GM18526 (cell line): ENCODE results near the gene CCDC85B.

ENCODE experiments used
- POLR2A ChIP-seq: IDR thresholded peaks from 3 replicates; pipeline ENCODE4 v1.6.1; 2011; ENCODE audit not compliant: insufficient read length; ENCODE audit errors: extremely low read depth

CCDC85B gene

DNA sequence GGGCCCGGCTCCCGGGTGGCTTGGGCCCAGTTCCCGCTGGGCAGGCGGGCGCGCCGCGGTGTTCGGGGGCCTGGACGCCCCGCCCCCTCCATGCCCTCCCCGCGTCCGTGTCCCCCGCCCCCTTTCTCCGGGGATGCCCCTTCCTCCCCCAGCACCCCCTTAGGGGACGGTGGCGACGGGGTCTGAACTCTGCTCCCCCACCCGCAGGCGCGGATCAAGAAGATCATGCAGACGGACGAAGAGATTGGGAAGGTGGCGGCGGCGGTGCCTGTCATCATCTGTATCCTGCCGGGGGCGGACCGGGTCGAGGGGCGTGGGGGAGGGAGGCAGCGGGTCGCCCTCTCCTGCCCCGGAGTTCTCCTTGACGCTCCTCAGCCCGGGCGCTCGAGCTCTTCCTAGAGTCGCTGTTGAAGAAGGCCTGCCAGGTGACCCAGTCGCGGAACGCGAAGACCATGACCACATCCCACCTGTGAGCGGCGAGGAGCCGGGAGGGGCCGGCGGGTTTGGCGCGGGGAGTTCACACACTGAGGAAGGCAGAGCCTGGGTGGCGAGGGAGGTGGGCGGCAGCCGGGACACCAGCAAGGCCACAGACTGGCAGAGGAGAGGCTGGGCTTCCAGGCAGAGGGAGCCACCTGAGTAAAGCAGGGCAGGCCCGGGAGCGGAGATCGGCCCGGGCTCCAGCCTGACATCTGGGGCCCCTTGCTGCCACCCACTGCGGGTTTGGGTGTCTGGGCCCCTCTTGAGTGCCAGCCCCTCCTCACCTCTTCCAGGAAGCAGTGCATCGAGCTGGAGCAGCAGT, 29.3 kb downstream of the CCDC85B start:
- no peak for TF ChIP-seq POLR2A

DNA sequence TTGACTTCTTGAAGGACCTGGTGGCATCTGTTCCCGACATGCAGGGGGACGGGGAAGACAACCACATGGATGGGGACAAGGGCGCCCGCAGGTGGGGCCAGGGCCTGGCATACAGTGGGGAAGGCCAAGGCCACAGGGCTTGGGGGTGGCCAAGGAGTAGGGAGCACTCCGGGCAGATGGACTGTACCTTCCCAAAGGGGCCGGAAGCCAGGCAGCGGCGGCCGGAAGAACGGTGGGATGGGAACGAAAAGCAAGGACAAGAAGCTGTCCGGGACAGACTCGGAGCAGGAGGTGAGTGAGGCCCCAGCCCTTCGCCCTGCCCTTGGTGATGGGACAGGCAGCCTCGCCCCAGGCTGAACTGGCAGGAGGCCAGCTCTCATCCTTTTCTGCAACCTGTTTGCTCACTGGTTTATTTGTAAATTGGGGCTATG, 29.9 kb downstream of the CCDC85B start:
- no peak for TF ChIP-seq POLR2A

DNA sequence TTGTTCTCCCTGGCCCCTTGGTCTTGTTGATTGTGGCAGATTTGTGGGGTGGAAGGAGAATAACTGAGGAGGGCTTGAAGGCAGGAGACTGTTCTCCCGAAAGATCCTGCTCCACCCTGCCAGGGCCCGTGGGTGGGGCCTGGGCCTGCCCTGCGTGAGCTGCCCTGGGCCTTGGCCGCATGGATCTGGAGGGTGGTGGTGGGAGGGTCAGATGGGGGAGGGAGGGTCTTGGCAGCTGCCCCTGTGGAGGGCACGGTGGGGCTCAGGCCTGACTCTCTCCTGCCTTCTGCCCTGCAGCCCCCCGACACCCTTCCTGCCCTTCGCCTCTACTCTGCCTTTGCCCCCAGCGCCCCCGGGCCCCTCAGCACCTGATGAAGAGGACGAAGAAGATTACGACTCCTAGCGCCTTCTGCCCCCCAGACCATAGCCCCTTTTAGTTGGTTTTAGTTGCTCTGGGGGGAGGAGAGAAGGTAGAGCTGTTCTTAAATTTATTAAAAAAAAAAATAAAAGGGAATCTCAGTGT, 30.6 kb downstream of the CCDC85B start:
- no peak for TF ChIP-seq POLR2A

DNA sequence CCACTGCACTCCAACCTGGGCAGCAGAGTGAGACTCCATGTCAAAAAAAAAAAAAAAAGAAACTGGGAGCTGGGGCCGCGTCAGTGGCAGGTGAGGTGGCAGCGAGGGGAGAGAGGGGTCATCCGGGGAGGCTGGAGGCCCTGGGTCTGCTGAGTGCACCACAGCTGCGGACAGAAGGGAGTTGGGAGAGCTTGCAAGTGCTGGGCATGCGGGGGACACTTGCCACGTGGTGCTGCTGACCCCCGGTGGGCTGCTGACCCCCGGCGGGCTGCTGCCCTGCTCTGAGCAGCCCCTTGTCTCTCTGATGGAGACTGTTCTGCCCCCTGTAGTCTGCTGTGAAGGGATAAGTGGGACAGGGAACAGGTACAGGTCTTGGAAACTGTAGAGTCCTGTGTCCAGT, 31.4 kb downstream of the CCDC85B start:
- TF ChIP-seq POLR2A, result no peak

DNA sequence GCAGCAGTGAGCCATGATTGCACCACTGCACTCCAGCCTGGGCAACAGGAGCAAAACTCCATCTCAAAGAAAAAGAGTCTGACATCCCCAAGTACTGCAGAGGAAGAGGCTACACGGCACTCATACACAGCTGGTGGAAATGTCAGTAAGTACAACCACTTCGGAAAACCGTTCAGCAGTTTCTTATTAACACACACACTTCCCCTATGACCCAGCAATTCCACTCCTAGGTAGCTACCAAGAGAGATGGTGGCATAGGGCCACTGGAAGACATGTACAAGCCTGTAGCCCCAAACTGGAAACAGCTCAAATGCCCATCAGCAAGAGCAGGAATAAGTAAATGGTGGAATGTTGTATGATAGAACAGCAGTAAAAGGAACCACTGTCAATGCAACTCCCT, 32.1 kb downstream of the CCDC85B start:
- TF ChIP-seq POLR2A, result no peak

DNA sequence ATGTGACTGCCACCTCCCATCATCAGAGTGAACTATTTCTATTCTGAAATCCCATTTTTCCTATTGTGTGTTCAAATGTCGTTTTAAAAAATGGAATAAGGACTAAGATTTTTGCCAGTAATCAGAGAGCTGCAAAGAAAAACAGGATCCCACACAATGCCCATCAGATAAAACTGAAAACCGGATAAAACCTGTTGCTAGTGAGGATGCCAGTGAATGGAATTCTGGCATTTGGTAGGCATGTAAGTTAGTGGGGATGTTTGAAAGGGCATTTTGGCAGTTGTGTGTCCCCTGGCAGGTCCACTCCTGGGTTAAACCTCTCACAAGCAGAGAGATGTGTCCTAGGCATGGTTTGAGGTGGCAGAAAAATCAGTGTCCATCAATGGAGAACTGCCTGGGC, 34.9 kb downstream of the CCDC85B start:
- TF ChIP-seq POLR2A, result no peak

DNA sequence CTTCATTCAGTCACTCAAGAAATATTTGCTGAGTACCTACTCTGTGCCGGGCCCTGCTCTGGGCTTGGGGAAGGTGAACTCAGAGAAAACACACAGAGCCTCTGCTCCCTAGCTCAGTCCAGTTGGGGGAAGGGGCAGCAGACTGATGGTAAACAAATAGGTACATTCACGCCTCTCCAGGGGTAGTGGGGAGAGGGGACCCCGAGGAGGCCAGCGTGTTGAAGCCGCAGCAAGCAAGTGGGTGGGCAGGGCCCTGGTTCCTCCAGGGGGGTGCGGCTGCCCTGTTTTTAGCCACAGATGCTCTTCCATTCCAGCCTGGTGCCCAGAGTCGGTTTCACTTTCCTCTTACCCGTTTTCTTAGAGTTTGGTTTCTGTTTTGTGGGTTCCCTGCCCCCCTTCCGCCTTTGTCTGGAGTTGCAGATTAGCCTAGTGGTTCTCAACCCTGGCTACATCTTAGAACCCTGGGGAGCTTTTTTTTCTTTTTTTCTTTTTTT, 37.5 kb downstream of the CCDC85B start:
- peak; percentile 51 for TF ChIP-seq POLR2A

DNA sequence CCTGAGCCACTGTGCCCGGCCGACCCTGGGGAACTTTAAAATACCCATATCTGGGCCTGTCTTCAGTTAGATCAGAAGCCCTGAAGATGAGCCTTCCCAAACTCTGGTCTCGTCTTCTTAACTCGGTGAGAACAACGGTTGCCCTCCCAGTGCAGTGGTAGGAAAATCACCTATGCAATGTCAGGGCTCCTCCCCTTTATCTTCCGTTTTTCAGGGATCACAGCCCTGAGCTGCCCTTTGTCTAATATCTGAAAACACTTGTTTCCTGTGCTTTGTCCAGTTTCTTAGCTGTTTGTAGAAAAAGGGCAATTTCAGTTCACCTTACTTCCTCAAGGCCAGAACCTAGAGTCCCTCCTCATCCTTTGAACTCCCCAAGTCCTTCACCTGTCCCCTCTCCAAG, 38.2 kb downstream of the CCDC85B start:
- TF ChIP-seq POLR2A, result no peak

DNA sequence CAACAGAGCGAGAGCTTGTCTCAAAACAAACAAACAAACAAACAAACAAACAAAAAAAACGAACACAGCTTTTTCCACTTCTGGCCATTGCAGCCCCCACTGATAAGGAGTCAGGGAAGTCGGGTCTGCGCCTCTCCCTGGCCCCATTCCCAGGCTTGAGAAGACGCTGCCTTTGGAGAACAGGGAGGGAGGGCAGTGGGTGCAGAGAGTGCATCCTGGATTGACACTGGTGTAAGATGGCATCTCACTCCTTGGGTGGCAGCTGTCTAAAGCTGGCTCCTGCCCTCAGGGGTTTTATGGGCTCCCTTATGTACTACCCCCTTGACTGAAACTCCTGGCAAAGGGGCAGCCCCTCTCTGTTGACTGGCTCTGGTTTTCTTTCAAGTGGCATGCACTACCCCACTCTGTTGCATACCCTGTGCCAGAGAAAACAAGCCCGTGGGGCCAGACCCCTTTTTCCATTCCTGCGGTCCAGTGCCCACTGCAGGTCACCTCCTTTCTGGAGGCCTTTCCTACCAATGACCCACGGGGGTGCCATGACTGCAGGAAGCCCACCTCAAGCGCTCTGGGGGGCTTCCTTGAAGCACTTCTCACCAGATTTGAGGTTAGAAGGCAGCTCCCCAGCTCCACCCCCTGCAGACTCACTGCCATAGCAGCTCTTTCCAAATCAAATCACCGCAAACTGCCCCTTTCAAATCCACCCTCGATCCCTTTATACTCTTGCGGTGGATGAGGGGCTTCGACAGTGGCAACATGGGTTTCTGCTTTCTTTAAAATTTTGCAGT, 41.5 kb downstream of the CCDC85B start:
- TF ChIP-seq POLR2A, result no peak

DNA sequence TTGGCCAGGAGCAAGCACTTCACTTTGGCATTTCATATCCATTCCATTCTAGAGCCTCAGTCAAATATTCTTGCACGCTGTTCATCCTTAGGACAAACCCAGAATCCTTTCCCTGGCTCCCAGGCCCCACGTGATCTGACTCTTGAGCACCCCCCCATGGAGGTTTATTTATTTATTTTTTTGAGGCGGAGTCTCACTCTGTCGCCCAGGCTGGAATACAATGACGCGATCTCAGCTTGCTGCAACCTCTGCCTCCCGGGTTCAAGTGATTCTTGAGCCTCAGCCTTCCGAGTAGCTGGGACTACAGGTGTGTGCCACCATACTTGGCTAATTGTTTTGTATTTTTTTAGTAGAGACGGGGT, 42.1 kb downstream of the CCDC85B start:
- TF ChIP-seq POLR2A, result no peak

DNA sequence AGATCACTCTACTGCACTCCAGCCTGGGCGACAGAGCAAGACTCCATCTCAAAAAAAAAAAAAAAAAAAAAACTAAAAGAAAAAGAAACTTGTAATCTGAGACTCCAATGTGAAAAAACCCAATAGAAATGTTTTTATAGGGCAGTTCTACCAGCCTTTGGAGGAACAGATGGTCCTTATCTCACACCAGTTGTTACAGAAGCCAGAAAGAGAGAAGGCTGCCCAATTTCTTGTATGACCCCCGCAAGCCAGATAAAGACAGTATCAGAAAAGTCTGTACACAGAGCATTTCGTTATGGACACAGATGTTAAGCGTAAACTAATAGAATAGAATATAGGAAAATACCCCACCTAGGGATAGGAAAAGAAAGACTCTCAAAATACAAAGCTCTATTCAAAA, 43.5 kb downstream of the CCDC85B start:
- TF ChIP-seq POLR2A, result no peak

DNA sequence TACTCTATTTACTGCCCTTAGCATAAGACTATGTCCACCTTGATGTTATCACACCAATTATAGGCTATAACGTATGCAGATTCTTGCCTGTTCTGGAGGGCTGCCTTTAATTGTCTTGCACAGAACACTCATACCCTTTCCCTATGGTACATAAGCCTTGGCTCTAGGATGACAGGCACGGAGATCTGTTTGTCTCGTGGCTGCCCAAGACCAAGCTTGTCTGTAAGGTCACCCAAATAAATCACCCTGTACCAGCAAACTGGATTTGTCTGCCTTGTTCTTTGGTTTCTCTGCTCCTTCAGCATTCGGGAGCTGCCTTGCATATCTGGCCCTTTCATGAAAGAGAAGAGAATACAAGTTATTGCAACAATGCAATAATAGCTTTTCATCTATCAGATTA, 47.3 kb downstream of the CCDC85B start:
- no peak for TF ChIP-seq POLR2A
